LNCaP clone FGC (cell line): ENCODE data around the gene PTPRR.

Source experiments
- DNase-seq: peaks from one replicate; pipeline ENCODE4 v3.0.0-alpha.2; 2011; ENCODE audit warnings: low read depth
- H3K4me3 ChIP-seq: 2 replicates; pipeline ENCODE4 v1.5.1; 2011; ENCODE audit warnings: mild to moderate bottlenecking, low read depth, low read length, control low read depth
- TF ChIP-seq, protein P1 (sequence below): IDR thresholded peaks from 2 replicates; pipeline ENCODE4 v1.5.1; 2012; ENCODE audit warnings: mild to moderate bottlenecking; ENCODE audit not compliant: control insufficient read depth, insufficient read depth; ENCODE audit errors: extremely low read depth

The PTPRR gene

DNA sequence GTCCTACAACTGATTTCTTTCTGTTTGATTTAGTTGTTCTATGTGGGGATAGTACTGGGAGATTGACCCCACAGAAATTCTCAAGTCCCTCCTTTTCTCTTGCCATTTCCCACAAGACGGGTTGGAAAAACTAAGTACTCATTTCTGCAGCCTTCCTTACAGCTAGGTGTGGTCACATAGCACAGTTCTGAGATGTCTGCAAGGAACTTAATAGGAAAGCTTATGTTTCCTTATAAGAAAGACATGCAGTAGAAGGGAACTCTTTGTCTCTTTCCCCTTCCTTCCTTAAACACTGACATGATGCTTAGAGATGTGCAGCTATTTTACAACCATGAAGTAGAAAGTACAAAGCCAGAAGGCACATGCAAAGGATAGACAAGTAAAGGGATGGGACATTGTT, 113.7 kb downstream of the PTPRR start:
- TF ChIP-seq, protein P1, sequence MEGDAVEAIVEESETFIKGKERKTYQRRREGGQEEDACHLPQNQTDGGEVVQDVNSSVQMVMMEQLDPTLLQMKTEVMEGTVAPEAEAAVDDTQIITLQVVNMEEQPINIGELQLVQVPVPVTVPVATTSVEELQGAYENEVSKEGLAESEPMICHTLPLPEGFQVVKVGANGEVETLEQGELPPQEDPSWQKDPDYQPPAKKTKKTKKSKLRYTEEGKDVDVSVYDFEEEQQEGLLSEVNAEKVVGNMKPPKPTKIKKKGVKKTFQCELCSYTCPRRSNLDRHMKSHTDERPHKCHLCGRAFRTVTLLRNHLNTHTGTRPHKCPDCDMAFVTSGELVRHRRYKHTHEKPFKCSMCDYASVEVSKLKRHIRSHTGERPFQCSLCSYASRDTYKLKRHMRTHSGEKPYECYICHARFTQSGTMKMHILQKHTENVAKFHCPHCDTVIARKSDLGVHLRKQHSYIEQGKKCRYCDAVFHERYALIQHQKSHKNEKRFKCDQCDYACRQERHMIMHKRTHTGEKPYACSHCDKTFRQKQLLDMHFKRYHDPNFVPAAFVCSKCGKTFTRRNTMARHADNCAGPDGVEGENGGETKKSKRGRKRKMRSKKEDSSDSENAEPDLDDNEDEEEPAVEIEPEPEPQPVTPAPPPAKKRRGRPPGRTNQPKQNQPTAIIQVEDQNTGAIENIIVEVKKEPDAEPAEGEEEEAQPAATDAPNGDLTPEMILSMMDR, result no peak
- no peak for DNase-seq
- H3K4me3 ChIP-seq, result no peak overlapping the region

DNA sequence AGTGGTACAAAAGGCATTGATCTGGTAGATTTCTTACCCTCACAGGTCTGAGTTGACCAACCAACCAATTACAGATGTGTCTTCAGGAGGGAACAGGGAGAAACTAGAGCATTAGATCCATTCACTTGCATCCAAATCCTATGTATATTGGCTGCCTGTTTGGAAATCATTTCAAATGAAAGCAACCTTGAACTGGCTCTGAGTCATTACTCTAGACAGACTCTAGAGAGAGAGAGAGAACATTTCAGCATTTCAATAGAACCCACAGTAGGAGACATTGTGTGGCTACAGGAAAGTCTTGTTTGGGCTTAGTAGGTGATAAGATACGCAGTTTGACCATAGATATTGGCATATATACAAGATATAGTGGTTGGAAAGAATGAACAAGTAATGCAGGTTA, 114.5 kb downstream of the PTPRR start:
- DNase-seq, result no peak
- TF ChIP-seq, protein P1, result no peak
- no peak overlapping the region for H3K4me3 ChIP-seq

DNA sequence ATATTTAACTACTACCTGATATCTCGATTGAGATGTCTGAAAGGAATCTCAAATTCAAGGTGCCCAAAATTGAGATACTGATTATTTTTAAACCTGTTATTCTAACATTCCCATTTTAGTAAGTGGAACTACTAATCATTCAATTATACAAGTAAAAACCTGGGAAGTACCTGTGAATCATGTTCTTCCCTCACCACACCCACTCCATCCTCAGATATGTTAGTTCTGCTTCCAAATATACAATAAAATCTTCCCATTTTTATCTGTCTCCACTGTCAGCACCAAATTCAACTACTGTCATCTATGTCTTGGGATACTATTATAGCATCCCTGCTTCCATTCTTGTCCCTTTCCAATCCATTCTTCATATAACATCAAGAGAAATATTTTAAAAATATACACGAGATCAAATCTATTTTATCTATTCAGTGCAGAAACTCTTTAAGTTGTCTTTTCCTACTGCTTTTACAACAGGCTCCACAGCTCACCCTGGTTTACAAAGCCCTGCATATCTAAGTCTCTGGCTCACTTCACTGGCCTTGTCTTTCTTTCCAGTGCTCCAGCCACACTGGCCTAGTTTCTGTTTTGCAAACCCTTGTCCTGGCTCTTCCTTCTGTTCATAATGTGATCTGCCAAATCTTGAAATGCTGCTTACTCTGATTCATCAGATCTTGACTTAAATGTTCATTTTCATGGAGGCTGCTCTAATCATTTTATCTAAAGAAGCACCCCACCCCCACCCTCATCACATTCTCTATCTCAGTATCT, 122.3 kb downstream of the PTPRR start:
- H3K4me3 ChIP-seq, result no peak overlapping the region
- no peak for DNase-seq
- TF ChIP-seq, protein P1, result no peak

DNA sequence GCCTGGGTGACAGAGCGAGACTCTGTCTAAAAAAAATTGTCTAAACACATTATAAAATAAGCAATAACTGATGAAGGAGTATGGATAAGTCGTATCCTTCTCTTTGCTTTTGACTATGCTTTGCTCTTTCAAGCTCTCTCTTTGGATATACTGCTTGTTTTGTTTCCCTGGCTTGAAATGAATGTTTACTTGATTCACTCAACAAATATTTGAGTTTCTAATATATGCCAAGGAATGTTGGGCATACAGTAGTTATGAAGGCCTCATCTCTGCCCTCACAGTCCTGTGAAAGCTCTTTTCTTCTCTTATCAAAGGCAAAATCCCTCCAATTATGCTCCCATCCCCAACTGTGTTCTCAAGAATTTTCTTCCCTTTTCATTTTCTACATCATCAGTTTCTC, 123.5 kb downstream of the PTPRR start:
- no peak overlapping the region for H3K4me3 ChIP-seq
- TF ChIP-seq, protein P1, result no peak
- peak; percentile 82 for DNase-seq

DNA sequence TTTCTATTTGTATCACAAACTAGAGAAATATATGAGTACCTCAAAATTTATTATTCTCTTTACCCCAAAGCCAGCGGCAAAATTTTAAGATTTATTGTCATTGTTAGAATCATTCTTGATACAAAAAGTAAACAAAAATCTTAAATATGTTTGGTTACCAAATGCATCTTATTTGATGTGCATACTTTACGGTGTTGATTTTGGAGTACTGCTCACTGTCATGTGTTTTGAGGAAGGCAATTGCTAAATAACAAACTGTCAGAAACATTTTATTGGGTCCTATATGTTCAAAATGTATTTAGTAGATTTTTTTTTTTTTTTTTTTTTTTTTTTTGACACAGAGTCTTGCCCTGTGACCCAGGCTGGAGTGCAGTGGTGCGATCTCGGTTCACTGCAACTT, 124.9 kb downstream of the PTPRR start:
- H3K4me3 ChIP-seq, result no peak overlapping the region
- DNase-seq, result peak; percentile 98
- TF ChIP-seq, protein P1, result no peak

DNA sequence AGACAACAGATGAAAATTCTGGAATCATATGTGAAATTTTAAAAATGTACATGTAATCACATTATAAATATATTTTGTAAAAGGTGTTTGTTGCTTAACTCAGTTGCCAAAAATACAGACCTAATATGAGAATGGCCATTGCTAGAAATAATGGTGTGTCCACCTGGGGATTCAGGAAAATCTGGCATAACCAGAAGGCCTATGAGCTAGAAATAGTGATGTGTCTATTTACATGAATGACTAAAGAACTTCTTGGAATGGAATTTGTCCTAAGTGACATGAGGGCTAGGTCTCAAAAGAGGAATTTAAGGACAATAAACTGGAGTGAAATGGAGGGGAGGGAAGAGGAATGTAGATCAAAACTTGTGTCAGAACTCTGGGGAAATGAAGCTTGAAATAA, 126.4 kb downstream of the PTPRR start:
- TF ChIP-seq, protein P1, result no peak
- no peak overlapping the region for H3K4me3 ChIP-seq
- DNase-seq, result peak; percentile 18

DNA sequence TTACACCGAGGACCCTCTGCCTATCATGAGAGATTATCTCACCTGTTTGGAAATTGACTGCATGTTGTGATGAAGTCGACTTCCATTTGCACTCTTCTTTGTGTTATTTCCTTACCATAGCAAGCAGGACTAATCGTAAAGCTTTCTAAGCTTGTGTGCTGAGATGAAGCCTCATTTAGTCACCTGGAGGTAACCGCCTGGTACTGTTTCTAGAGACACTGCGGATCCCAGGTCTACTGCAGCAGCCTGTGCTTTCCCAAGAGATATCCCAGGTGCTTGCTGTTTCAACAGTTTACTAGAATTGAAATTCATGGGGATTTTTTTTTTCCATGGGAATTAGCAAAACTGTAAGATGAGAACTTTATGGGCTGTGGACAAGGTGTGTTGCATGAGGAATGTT, 131.8 kb downstream of the PTPRR start:
- H3K4me3 ChIP-seq, result no peak overlapping the region
- no peak for DNase-seq
- TF ChIP-seq, protein P1, result no peak
